HepG2 (cell line): ENCODE data around the gene FAH.

Experiments
- GABPA ChIP-seq, 2 experiments: IDR thresholded peaks; 2 replicates each; pipeline ENCODE4 v1.6.1; 2011 to 2016; ENCODE audit warnings: low read depth in 2 of 2, low read length in 1 of 2, missing biosample characterization in 1 of 2, missing genetic modification characterization in 1 of 2
- MAZ ChIP-seq, 2 experiments: sonication (generic) in 1 of 2; formaldehyde crosslinking in 1 of 2; IDR thresholded peaks; 2 replicates each; pipeline versions ENCODE4 v1.5.0 to v1.6.1; 2012 to 2020; ENCODE audit warnings: low read depth in 2 of 2, mild to moderate bottlenecking in 2 of 2, borderline replicate concordance in 1 of 2, improper control_type of control experiment in 1 of 2, low read length in 1 of 2, missing genetic modification reagents in 1 of 2, moderate library complexity in 1 of 2
- NFRKB ChIP-seq: fragments of 450-650 bp; IDR thresholded peaks from 2 replicates; pipeline ENCODE4 v1.6.1; 2017
- POLR2A ChIP-seq, 2 experiments: IDR thresholded peaks; 2 replicates each; pipeline ENCODE4 v1.6.1; 2011; ENCODE audit warnings: low read depth in 2 of 2, low read length in 2 of 2, mild to moderate bottlenecking in 1 of 2, moderate library complexity in 1 of 2; ENCODE audit not compliant: insufficient read depth in 1 of 2
- SP140L ChIP-seq: sonication (generic); formaldehyde crosslinking; IDR thresholded peaks from 2 replicates; pipeline ENCODE4 v1.4.0; 2020; ENCODE audit warnings: missing genetic modification reagents, borderline replicate concordance
- TBX2 ChIP-seq: sonication (generic); formaldehyde crosslinking; IDR thresholded peaks from 2 replicates; pipeline ENCODE4 v1.5.0; 2020; ENCODE audit warnings: missing genetic modification reagents, mild to moderate bottlenecking, borderline replicate concordance
- TCF7L2 ChIP-seq: IDR thresholded peaks from 2 replicates; pipeline ENCODE4 v1.6.1; 2011; ENCODE audit warnings: mild to moderate bottlenecking, low read depth, low read length, moderate library complexity
- ZFX ChIP-seq: sonication (generic); formaldehyde crosslinking; IDR thresholded peaks from 2 replicates; pipeline ENCODE4 v1.4.0; 2020; ENCODE audit warnings: mild to moderate bottlenecking, low read depth, missing genetic modification reagents, moderate library complexity
- ZKSCAN1 ChIP-seq: fragments of 150-350 bp; IDR thresholded peaks from 2 replicates; pipeline ENCODE4 v1.6.1; 2014; ENCODE audit warnings: low read length

DNA sequence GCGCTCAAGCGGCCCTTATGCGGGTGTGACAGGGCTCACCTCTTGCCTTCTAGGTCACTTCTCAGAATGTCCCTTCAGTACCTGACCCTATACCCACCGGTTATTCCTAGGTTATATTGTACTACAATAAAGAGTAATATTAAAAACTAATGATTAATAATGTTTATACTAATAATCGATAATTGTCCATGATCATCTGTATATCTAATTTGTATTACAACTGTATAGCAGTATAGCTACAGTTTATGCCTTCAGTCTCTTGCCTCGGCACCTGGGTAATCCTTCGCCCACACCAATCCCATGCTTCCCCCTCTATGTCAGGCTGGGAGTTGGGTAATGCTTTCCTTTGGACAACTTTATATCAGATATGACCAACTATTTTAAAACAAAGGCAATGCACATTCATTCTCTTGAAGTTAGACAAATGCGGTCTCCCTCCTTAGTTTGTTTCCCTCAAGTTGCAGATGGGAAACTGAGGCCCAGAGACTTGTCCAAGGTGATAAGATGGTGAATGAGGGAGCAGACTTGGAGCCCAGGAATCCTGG lies 3.4 kb downstream of the FAH start:
- TF ChIP-seq GABPA (IDR thresholded peaks at IDR 0.05; ENCODE audit: low read depth, low read length) (no peak), GABPA (CRISPR knock-in tag; IDR thresholded peaks at IDR 0.05; ENCODE audit: low read depth) (no peak), ZKSCAN1 (no peak), ZFX (no peak), POLR2A (IDR thresholded peaks at IDR 0.05; ENCODE audit: insufficient read depth in 1 of 2, low read depth in 2 of 2, low read length in 2 of 2) (no peak), MAZ (IDR thresholded peaks at IDR 0.05; ENCODE audit: borderline replicate concordance, low read depth, low read length) (no peak), MAZ (CRISPR knock-in tag; IDR thresholded peaks at IDR 0.05; ENCODE audit: low read depth) (no peak), TBX2 (CRISPR knock-in tag) (no peak), SP140L (CRISPR knock-in tag) (no peak), NFRKB (no peak), TCF7L2 (no peak)
